HG02759 (cell line): ENCODE data around the gene CRYBG1.

ENCODE experiments used
- ATAC-seq: cut with Tn5 transposase; IDR thresholded peaks from one replicate; pipeline ENCODE4 v1.9.1; 2021; ENCODE audit warnings: mild to moderate bottlenecking, moderate library complexity; ENCODE audit not compliant: unreplicated experiment

Gene CRYBG1

DNA sequence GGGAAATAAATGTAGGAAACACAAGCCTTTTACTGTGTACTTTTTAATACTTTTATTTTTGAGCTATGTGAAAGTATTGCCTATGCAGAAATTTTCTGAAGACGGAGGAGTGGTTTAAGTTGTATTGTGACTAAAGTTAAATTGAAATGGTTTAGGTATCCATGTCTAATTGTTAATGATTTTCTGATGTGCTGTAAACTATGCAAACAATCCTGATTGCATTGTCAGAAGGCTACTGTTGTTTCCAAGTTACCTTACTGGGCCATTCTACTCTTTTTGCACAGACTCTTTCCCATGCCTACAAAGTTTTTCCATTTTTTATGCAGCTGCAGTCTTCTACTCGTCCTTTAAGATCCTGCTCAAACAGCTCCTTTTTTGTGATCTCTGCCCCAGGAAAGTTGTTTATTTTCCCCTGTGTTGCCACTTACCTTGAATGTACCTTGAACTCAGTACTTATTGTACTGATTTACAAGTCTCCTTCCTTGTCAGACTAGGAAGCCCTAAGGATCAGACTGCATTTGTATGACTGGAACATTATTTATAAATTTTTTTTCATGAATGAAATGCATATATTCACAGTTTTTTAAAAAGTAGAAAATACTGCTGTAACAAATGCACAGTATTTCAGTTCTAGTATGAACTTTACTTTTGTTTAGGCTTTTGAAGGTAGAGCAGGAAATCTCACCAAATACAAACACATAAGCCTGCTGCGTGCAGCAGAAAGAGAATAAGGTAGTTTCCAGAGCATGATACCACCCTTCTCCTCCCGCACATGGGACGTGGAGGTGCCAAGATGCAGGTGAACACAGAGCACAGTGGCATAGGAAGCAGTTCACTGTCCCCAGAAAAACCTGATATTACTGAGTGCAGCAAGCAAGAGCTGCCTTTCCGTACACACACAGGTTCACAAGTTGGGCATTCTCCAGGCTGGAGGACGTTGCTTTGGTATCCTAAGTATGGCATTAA is 97.8 kb downstream of the CRYBG1 start:
- ATAC-seq, result no peak

DNA sequence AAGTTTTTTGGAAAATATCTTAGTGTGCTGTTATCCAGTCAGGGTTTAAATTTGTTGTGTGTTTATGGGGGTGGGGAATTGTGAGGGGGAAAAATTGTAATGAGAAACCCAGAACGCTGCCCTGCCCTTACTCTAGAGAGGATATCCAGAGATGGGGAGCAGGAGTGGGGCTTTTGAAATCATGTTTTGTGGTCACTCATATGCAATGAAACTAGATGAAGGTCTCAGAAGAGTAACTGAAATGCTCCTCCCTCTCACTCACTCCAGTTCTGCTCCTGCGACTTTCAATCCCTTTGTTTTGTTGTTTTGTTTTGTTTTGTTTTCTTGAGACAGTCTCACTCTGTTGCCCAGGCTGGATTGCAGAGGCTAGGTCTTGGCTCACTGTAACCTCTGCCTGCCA is 100.0 kb downstream of the CRYBG1 start:
- no peak for ATAC-seq

DNA sequence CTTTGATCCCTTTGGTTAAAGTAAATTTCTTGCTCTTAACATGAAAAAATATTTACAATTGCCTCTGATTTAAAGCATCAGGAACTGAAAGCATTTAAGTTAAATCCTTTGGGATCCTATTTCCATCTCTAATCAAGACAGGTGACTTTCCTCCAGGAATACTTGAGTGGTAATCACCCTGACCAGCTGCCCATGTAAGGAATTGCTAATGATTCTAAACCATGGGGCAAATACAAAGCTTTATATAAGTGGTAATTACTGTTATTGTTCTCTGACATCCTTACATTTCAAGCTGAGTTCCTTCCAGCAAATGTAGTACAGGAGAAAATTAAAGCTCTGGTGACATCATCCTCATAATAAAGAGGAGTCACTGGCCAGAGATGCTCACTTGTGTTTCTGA is 100.6 kb downstream of the CRYBG1 start:
- ATAC-seq, result no peak

DNA sequence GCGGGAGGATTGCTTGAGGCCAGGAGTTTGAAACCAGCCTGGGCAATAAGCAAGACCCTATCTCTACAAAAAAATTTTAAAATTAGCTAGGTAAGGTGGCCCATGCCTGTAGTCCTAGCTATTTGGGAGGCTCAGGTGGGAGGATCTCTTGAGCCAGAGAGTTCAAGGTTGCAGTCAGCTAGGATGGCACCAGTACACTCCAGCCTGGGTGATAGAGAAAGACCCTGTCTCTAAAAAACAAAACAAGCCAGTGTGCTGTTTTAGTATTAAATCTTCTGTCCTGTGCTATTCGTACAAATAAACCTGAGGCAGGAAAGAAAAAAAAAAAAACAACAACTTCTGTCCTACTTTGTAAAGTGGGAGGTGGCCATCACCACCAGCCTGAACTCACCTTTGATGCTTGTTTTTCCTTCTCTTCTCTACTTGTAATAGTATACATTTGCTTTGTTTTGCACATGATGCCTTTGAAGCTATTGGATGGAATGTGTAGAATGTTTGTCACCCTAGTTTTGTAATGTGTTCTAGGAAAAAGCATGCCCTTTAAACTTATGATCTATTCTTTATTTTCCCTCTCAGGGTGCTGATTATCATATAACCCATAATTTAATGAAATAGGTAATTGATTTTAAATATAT is 102.5 kb downstream of the CRYBG1 start:
- no peak for ATAC-seq

DNA sequence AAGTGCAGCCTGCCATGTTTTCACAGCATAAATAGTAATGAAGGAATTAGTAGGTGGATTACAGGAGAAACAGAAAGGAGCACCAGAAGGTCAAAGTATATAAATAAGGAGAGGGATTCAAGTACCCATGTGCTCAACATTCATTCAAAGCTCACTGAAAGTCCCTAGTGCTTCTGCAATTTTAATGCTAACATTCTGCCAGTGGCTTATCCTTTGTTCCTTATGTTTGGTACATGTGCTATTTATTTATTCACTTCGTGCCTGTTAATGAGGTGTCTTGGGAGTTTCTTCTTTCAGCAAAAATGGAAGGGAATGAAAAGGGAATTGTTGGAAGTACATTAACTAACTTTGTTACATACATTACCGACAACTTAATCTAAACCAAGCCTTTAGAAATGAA is 105.7 kb downstream of the CRYBG1 start:
- no peak for ATAC-seq

DNA sequence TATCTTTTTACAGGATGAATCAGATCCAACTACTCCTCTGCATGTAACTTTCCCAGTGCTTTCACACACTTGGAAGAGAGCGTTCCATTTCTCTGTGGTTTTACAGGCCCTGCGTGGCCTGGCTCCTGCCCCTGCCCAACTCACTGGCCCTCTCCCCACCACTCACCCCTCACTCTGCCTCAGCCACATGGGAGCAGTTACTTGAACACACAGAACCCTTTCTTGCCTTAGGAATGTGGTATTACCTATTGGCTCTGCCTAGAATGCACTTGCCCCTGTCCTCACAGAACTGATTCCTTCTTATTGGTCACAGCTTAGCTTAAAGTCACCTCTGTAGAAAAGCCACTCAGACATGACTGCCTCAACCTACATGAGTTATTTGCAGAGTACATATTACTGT is 108.4 kb downstream of the CRYBG1 start:
- ATAC-seq, result no peak

DNA sequence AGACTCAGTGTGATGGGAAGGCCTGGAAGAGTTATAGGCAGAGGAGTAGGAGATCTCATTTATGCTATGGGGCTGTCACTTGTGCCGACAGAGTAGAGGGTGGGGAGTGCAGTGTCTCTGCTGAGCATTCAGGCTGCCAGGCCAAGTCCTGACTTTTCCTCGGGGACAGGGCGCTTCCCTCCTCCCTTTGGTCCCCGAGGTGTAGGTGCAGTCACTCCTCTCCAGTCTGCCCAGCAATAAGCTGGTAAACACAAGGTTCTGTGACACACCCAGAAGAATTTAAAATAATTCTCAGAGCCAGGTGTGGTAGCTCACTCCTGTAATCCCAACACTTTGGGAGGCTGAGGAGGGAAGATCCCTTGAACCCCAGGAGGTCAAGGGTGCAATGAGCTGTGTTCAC is 109.4 kb downstream of the CRYBG1 start:
- no peak for ATAC-seq

DNA sequence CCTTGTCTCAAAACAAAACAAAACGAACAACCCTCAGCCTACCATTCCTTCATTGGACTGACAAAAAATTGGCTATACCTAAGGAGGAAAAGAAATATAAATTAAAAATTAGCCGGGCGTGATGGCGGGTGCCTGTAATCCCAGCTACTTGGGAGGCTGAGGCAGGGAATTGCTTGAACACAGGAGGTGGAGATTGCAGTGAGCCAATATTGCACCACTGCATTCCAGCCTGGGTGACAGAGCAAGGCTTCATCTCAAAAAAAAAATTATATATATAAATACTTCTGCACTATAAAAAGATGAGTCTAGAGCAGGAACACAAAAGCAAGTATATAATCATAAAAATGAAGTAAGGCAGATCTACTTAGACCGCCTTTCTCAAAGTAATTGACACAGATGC is 109.8 kb downstream of the CRYBG1 start:
- no peak for ATAC-seq

DNA sequence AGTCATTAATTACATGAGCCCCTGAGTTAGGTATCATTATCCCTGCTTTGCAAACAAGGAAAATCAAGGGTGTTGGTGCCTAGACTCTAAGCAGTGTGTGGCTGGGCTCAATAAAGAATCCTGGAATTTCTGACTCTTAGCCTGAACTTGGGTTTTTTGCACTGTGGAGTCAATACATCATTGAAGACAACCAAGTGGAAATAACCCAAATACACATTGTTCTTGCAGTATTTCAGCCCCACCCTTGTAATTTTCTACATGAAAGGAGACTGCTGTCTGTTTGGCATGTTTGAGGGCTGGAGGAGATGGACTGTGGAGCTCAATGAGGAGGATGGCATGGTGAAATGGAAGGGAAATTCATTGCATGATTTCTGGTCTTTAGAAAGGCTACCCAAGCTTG is 110.3 kb downstream of the CRYBG1 start:
- ATAC-seq, result no peak

DNA sequence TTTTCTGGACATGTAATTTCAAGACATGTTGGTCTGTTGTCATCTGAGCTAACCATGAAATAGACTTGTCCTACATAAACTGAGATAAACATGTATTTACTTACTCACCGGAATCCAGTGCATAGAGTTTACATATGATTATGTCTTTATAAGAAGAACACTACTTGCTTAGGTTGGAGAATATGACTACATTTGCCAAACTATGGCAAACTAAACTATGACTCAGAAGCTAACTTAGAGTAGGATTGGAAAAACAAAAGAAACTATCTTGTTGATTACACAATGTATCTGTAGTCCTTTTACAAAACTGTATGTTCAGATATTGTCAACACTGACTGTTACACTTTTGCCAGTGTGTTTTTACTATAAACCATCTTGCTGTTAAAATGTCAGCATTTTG is 113.3 kb downstream of the CRYBG1 start:
- no peak for ATAC-seq

DNA sequence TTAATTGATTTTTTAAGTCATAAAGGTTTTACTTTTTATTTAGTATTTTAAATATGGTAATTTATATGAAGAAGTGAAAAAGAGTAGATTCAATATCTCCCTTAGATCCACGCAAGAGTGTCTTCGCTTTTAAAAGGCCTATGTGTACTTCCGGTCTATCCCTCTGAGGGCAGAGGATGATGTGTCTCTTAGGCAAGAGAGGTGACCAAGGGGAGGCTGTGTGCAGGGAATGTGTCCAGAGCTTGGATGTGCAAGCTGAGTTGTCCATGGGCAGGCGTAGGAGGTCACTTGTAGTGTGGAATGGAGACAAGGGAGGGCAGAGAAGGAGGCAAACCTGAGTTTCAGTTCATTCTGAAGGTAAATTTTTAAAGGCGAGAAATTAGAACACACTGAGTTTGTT is 113.9 kb downstream of the CRYBG1 start:
- no peak for ATAC-seq

DNA sequence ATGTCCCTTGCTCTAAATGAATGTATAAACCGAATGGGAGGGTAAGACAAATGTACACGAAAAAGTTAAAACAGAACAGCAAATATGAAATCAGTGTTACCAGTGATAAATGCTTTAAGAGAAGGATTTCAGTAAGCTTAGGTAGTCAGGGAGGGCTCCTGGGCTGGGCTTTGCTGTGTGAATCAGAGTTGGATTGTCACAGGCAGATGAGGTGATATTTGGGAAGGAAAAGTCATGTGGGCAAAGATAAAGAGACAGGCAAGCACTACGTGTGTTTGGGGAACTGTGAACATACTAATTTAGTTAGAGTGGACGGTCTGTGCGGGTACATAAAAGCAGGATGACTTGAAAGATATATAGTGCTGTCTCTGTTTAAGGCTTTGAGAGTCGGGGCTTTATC is 114.8 kb downstream of the CRYBG1 start:
- no peak for ATAC-seq

DNA sequence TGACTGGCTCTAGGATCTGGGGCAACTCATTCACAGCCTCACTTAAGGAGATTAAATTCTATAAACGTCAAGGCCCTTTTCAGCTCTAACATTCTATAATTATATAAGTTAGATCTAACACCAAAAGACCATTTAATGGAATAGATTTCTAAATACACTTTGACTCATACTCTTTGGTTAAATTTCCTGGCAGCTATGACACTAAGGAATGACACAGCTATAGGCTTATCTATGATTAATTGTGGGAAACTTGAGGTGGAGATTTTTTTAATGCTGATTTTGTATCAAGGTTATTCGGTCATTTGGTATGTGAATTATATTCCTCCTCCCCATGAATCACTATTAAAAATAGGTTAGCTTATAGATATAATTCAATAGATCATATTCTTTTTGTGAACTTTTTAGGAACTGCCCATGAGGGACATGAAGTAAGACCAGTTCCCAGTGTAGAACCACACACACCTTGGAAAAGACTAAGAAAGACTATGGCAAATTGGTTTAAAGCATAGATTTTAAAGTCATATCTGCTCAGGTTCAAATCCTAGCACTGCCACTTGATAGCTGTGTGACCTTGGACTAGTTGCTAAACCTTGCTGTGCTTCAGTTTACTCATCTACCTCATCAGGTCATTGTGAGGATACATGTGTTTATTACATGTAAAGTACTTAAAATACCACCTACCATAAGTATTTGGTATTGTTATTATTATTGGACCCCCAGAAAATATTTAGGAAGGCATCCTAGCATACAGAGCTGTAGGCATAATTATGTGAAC is 116.0 kb downstream of the CRYBG1 start:
- no peak for ATAC-seq

DNA sequence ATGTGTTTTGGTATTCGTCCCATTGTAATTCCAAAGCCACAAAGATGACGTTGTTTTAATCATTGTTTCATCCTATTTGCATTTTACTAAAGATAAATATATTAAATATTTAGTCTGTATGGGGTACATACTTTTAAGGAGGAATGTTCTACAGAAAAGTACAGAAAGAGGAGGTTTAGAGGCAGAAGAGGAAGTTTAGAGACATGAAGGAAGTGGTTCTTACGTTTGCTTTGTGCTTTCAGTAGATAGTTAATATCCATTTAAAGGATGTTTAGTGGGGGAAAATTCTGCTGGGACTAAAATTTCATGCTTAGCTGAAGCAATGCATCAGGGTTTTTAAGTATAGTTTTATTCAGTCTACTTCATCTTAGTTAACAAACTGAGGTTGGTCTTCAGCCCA is 116.6 kb downstream of the CRYBG1 start:
- ATAC-seq, result no peak

DNA sequence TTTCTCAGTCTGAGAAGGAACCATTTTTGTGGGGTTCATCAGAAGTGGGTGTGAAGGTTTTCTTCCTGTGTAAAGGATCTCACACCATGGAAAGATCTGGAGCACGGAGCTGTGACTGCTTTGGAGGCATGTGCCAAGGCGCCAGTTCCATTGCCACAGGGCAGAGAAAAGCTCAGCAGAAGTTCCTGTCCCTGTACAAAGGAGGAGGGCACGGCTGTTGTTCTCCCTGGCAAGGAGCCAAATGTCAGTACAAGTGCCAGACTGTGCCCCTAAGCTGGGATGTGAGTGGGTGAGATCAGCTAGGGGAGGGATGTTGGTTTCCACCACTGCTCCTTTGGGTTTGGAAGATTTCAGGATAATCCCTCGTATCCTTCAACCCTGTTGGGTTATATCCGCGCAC is 117.3 kb downstream of the CRYBG1 start:
- no peak for ATAC-seq

DNA sequence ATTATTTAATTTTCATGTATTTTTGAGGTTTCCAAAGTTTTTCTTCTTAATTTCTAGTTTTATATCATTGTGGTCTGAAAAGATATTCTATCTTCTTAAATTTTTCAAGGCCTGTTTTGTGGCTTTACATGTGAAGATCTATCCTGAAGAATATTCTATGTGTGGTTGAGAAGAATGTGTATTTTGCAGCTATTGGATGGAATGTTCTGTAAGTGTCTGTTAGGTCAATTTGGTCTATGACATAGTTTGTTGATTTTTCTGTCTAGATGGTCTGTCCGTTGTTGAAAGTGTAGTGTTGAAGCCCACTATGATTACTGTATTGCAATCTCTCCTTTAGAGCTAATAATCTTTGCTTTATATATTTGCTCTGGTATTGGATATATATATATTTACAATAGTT is 125.7 kb downstream of the CRYBG1 start:
- ATAC-seq, result no peak

DNA sequence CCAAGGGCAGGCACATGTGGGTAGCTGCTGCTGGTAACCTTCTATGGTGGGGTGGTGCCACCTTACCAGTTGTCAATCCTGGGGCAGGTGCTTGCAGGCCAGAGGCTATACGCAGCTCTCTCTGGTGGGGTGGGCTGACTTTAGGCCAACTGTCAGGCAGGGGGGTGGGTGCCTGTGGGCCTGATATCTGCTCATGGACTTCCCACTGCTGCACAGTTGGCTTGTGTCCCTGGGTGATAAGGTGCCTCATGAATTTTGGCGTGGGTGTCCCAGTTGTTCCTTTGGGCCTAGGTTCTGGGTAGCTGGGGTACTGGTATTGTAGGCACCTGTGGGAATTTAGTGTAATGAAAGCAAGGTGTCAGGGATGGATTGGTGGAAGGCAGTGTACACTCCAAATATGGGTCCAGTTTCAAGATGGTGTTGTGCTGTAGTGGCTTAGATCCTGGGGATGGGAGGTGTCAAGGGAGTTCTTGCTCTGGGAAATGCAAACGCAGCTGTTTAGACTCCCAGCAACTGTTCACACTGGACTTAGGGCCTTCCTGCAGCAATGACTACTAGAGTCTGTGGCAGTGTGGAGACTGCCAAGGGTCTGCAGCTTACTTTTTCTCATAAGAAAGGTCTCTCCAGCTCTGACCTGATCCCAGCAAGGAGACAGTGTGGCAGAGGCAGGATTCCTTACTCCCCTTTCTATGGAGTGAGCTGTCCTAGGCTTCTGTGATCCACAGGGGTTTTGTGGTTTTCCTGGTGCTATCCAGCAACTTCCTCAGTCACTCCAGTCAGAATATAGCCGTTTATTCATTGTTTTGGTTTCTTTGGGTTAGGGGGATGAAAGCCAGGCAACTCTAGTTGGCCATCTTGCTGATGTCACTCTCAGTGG is 128.2 kb downstream of the CRYBG1 start:
- ATAC-seq, result no peak

DNA sequence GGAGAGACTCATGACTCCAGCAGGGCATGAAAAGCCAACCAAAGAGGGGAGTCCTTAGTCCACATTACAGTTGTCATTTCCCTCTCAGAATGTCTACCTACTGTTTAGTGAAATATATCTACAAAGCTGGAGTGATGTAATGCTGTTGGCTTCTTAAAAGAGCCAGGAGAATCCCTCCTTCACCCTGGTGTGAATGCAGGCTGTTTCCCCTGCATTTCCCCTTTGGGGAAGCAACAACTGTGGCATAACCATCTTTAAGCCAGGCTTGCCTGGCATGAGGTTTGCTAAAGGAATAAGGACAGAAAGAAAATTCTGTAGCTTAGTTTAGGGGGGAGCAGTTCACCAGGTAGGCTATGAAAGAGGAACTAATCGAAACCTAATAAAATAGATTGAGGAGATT is 129.5 kb downstream of the CRYBG1 start:
- no peak for ATAC-seq

DNA sequence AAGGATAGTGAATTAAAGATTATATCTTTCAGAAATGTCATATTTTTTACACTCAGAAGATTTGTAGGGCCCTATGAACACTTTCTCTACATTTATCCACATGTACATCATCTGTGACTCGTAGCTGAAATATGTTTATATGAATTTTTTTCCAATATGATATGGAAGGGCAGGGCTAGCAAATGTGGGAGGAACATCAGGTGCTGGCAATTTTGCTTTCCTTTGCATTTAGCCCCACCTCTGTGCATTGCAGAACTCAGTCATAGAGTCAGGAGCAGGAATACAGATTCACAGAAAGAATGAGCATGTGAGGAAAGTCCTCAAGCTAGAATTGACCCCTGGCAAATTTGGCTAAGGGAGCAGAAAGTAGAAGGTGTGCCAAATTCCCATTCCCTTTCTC is 129.9 kb downstream of the CRYBG1 start:
- ATAC-seq, result no peak

DNA sequence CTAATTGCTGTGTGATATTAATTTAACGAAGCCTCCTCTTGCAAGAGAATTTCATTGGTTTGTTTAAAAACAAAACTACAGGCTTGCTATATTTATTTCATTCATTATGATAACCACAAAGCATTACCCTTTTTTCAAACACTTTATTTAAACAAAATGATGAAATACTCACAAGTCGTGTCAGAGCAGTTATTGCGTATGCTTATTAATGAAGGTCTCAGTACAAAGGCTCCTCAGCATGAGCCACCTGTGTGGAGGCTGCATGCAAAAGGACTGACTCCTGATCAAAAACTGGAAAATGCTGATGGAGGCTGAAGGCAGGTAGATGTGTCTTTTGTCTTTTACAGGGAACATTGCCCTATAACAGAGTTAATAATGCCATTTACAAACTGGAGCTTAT is 130.5 kb downstream of the CRYBG1 start:
- ATAC-seq, result no peak

DNA sequence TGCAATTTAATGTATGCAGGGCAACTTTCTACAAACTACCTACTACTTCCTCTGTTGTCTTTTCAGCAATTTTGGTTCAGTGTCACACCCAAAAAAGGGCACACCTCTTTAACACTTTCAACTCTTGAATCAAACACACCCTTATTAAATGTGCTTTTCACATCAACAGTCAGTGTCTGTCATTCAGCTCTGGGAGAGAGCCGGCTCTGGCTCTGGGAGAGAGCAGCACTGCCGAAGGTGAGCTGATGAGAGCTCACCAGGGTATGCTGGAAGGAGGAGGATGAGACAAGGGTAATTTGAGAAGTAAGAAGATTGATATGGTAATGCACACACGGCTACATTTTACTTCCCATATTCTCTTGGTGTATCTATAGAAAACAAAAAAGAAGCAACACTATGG is 134.5 kb downstream of the CRYBG1 start:
- no peak for ATAC-seq
